NCI-H1048 (cell line): ENCODE measurements around the gene ICA1.
A peak's percentile ranks its signal among the peaks of the same experiment; 100 is the strongest.

Source experiments
- DNase-seq: peaks from one replicate; lab custom pipeline; 2025; lab: John Stamatoyannopoulos, UW

ICA1 gene

GRCh38 chr7:8228068-8228467 is 33.9 kb downstream of the ICA1 start:
- DNase-seq = no peak

- DNase-seq = no peak
Measured at GRCh38 chr7:8227261-8227660, 34.7 kb downstream of the ICA1 start.

- DNase-seq = no peak
Measured at GRCh38 chr7:8226501-8226900, 35.5 kb downstream of the ICA1 start.

GRCh38 chr7:8221567-8221966 is 40.4 kb downstream of the ICA1 start:
- DNase-seq = no peak

GRCh38 chr7:8221101-8221495 is 40.9 kb downstream of the ICA1 start:
- DNase-seq = no peak

GRCh38 chr7:8220376-8221100 is 41.4 kb downstream of the ICA1 start:
- no peak for DNase-seq

GRCh38 chr7:8217200-8218068 is 44.5 kb downstream of the ICA1 start:
- DNase-seq = peak; percentile 59

- no peak for DNase-seq
Measured at GRCh38 chr7:8216334-8216690, 45.7 kb downstream of the ICA1 start.

GRCh38 chr7:8215648-8216333 is 46.2 kb downstream of the ICA1 start:
- no peak for DNase-seq

- no peak for DNase-seq
Measured at GRCh38 chr7:8214244-8214824, 47.6 kb downstream of the ICA1 start.

GRCh38 chr7:8213381-8213780 is 48.6 kb downstream of the ICA1 start:
- no peak for DNase-seq

- no peak for DNase-seq
Measured at GRCh38 chr7:8212638-8213037, 49.3 kb downstream of the ICA1 start.

GRCh38 chr7:8211725-8212096 is 50.3 kb downstream of the ICA1 start:
- no peak for DNase-seq

GRCh38 chr7:8210845-8211724 is 50.9 kb downstream of the ICA1 start:
- DNase-seq = no peak

- no peak for DNase-seq
Measured at GRCh38 chr7:8209353-8209752, 52.6 kb downstream of the ICA1 start.

GRCh38 chr7:8208816-8209215 is 53.2 kb downstream of the ICA1 start:
- DNase-seq = no peak

GRCh38 chr7:8206956-8207355 is 55.0 kb downstream of the ICA1 start:
- DNase-seq = no peak

GRCh38 chr7:8205537-8205936 is 56.4 kb downstream of the ICA1 start:
- no peak for DNase-seq

GRCh38 chr7:8205031-8205387 is 57.0 kb downstream of the ICA1 start:
- no peak for DNase-seq

- DNase-seq = no peak
Measured at GRCh38 chr7:8204339-8205030, 57.5 kb downstream of the ICA1 start.

GRCh38 chr7:8201846-8202441 is 60.0 kb downstream of the ICA1 start:
- no peak for DNase-seq
